NCI-H1417 treated with DMSO at 0.1 percent for 48 hours (cell line): ENCODE results near the gene P3H3.

Experiments used
- DNase-seq: peaks from one replicate; lab custom pipeline; 2025; lab: John Stamatoyannopoulos, UW

Gene P3H3

GRCh38 chr12:6826734-6827436 lies 1.3 kb upstream of the P3H3 start:
- DNase-seq: no peak

DNA sequence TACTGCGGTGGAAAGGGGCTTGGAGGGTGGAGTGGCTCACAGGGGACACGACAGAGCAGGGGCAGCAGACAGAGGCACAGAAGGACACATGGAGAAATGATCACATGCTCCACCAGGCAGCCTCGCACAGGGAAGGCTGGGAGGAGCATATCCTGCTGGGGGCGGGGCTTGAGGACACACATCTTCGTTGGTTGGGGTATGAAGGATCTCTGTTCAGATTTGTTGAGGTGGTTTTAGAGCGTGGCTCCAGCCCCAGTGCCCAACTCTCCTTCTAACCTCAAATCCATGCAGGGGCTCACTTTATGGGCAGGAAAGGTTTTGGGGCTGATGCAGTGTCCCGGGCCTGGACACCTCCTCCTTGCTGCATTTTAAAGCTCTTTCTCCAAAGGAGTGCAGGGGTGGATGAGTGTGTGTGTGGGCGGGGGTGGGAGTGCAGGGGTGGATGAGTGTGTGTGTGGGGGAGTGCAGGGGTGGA lies 733 bp upstream of the P3H3 start:
- peak; percentile 61 for DNase-seq

DNA sequence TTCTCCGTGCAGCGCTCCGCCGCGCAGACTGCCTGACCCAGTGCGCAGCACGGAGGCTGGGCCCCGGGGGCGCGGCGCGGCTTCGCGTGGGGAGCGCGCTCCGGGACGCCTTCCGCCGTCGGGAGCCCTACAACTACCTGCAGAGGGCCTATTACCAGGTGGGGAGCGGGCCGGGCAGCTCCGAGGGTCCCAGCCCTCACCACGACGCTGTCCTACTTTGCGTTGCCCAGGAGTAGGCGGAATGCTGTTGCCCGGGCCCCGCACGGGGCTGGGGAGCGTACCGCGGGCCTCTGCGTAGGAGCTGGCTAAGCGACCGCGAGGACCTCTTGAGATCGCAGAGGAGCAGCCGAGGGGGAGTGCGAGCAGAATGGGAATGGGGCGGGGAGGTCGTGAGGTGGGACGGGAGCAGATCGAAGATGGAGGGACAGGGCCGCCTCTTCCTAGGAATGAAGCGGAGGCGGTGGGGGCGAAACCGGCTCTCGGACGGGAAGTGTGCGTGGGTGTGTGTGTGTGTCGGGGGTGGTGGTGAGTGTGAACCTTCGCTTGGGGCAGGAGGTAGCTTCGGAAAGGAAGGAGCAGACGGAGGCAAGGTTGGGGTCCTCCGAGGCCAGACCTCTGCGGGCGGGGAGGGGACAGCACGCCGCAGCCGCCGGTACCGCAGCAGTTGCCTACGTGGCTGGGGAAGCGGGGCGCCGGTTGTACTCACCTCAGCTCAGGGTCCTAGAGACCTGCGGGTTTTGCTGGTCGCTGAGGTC lies 751 bp downstream of the P3H3 start:
- DNase-seq: no peak

DNA sequence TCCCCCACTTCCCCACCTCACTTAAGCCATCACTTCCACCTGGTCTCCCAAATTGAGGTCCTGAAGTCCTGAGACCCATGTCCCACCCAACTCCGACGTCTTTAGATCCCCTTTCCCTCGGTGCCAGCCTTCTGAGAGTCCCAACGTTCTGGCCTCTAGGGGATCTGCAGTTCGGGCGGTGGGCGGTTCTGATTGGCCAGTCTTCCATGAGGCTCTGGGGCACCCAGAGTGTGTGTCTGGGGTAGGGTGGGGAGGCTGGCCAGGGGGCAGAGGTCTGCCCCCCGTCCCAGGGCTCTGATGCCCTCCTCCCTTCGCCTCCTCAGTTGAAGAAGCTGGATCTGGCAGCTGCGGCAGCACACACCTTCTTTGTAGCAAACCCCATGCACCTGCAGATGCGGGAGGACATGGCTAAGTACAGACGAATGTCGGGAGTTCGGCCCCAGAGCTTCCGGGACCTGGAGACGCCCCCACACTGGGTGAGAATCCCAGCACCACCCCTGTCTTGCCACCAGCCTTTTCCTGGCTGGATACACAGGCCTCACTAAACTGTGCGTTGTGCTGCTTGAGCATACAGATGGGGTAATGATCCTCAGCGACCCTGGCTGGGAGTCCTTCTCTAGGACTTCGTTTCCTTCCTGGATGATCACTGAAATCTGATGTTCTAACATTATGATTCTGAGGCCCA lies 1.5 kb downstream of the P3H3 start:
- no peak for DNase-seq

DNA sequence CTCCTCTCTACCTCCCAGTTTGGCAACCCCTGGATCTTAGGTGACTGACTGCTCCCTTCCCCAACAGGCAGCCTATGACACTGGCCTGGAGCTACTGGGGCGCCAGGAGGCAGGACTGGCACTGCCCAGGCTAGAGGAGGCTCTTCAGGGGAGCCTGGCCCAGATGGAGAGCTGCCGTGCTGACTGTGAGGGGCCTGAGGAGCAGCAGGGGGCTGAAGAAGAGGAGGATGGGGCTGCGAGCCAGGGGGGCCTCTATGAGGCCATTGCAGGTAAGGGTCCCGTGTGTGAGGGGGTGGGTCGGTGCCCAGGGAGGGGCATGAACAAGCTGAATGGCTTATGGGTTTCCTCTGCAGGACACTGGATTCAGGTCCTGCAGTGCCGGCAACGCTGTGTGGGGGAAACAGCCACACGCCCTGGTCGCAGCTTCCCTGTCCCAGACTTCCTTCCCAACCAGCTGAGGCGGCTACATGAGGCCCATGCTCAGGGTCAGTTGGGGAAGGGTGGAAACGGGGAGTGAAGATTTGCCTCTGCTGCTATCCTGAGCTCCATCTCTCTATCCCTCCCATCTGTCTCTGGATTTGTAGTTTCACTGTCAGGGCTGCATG lies 2.2 kb downstream of the P3H3 start:
- DNase-seq: no peak

- DNase-seq: no peak
Measured at GRCh38 chr12:6830999-6831398, 2.8 kb downstream of the P3H3 start.

DNA sequence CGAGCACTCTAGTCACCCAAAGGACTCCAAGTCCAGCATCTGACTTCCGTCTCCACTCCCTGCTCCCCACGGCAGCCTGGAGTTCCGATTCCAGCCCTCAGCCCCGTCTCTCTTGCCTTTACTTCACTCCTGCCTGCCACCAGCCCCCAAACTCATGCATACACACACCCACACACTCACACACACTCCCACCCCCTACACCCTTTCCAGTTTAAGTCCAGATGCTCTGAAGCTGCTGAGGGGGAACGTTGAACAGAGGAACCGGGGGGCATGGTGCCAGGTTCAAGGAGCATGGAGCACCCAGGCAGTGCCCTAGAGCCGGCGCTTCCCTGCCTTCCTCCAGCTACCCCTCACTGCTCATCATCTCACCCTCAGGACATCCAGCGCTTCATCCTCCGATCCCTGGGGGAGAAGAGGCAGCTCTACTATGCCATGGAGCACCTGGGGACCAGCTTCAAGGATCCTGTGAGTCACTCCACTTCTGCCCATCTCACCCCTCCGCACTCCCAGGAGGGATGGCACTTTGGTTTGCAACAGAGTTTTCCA lies 3.3 kb downstream of the P3H3 start:
- DNase-seq: no peak

DNA sequence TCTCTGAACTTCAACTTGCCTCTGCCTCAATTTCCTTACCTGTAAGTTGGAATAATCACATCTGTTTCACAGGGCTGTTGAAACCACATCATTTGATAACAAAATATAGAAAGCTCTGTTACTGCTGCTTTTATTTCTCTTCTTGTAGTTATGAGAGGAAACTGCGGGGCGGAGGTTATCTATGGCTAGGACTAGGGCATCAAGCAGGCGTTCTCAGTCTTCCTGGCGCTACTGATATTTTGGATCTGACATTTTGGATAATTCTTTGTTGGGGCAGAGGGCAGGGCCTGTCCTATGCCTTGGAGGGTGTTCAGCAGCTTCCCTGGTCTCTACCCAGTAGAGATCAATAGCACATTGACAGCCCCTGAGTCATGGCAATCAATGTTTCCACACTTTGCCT lies 3.9 kb downstream of the P3H3 start:
- DNase-seq: no peak

DNA sequence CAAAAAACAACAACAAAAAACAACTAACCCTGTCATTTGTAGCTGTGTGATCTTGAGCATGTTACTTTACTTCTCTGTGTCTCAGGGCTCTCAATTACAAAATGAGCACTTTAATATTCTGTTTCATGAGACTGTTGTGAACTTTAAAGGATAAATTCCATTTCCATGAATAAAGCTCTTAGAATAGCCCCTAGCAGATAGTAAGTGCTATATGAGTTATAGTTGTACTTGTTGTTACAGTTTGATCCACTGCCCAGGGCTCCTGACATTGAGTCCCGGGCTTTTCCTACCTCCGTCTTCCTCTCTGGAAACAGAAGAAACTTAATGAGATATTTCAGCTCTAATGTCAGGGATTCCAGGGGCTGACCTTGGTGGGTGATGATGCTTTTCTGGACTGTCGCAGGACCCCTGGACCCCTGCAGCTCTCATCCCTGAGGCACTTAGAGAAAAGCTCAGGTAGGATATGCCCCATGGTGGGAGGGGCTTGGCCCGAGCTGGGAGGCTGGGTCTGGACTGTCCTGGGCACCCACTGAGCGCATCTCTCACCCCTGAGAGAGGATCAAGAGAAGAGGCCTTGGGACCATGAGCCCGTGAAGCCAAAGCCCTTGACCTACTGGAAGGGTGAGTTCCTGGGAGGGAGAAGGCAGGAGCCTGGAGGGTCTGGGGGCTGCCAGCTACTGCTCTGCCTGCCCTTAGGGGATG lies 5.1 kb downstream of the P3H3 start:
- DNase-seq: no peak

GRCh38 chr12:6834254-6834653 lies 6.0 kb downstream of the P3H3 start:
- no peak for DNase-seq

GRCh38 chr12:6834873-6835272 lies 6.7 kb downstream of the P3H3 start:
- DNase-seq: no peak

GRCh38 chr12:6836851-6837250 lies 8.6 kb downstream of the P3H3 start:
- DNase-seq: no peak

DNA sequence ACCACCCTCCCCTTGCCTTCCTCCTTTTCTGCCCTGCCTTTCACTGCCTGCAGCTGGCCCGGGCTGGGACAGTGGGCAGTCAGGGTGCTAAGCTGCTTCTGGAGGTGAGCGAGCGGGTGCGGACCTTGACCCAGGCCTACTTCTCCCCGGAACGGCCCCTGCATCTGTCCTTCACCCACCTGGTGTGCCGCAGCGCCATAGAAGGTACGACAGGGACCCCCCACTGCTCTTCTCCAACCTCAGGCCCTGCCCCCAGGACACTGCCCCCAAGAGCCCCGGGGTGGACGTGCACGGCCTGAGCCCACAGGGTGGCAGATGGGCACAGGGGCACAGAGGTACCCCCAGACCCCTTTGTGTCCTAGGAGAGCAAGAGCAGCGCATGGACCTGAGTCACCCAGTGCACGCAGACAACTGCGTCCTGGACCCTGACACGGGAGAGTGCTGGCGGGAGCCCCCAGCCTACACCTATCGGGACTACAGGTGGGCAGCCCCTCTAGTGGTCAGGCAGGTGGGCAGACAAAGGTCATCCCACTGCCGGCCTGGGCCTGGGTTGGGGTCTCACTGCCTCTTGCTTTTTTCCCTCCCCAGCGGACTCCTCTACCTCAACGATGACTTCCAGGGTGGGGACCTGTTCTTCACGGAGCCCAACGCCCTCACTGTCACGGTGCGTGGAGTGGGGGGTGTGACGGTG lies 9.3 kb downstream of the P3H3 start:
- DNase-seq: no peak

DNA sequence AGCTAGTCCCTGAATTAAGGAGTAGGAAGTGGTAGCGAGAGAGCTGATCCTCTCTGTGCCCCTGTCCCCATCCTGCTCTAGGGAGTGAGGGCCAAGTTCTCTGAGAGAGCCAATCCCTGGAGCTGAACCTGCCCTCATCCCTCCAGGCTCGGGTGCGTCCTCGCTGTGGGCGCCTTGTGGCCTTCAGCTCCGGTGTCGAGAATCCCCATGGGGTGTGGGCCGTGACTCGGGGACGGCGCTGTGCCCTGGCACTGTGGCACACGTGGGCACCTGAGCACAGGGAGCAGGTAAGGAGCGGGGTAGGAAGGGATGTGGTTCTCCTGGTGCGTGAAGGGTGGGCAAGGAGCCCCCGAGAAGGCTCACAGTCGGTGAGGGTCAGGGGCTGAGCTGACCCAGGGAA lies 10.6 kb downstream of the P3H3 start:
- DNase-seq: no peak

- DNase-seq: no peak
Measured at GRCh38 chr12:6839482-6840201, 11.4 kb downstream of the P3H3 start.

DNA sequence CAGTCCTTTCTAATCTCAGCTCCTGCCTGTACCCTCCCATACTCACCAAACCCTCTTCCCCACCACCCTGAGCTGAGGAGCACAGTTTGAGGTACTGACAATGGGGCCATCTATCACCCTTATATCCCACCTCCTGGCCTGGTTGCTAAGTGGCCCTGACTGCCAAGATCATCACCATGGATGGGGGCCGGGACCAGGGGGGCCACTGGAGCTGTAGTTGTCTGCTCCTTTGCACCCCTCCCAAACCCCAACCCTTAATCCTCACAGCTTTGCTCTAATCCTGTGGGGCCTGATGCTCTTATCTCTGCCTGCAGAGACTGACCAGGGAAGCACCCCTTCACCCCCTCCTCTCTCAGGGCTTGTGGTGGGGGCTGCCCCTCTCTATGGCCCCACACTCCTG lies 12.1 kb downstream of the P3H3 start:
- no peak for DNase-seq

DNA sequence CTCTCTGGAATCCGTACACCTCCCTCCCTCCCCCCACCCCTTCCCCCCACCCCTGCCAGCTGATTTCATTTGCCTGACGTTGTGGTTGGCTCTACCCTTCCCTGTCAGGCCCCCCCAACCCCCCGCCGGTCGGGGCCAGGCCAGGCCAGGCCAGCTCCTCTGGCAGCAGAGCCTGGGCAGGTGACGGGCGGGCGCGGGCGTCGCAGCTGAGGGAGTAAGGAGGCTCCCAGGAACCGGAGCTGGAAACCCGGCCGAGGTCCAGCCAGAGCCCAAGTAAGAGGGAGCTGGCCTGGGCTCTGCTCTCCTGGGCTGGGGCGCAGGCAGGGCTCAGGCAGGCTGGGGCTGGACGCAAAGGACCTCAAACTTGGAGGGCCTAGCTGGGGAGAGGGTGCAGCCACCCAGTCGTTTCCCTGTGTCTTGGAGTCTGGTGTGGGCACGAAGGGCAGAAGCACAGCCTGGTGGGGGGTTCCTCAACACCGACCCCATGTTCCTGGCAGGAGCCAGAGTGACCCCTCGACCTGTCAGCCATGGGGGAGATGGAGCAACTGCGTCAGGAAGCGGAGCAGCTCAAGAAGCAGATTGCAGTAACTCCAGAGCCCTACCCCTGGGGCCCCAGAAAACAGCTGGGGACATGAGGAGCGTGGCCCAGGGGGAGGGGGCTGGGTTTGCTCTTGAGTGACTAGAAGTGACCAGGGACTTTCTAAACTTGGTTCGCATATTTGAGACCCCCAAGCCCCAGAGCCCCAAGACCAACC lies 12.7 kb downstream of the P3H3 start, which contains the start of gene GNB3:
Gene GNB3 (plus strand): TSS at position 165 of the 755 bp plus-strand sequence. CDS start 363 bp downstream, at position 528.
- DNase-seq: no peak

GRCh38 chr12:6842075-6842474 lies 13.9 kb downstream of the P3H3 start:
- DNase-seq: no peak

GRCh38 chr12:6843118-6843902 lies 15.1 kb downstream of the P3H3 start:
- DNase-seq: no peak
